WTC11 (cell line): ENCODE data around the gene DEFB132. TPM values are rescaled to one million over a fixed set of nuclear protein-coding genes. Genes with fewer than 3 reads are reported as not detected.
A peak's percentile ranks its signal among the peaks of the same experiment; 100 is the strongest.

ENCODE experiments used
- ATAC-seq: fragments of 200-7000 bp; cut with Tn5 transposase; 2 replicates; pipeline ENCODE4 v1.10.0; 2021; ENCODE audit warnings: mild to moderate bottlenecking, moderate library complexity
- CTCF ChIA-PET: fragments of 300-600 bp; sonication (Branson Sonifier 250); formaldehyde crosslinking; loops from one replicate; lab custom pipeline; 2021; ENCODE audit warnings: antibody characterized with exemption; lab: Charles Lee
- POLR2A ChIA-PET: fragments of 350-600 bp; sonication (Branson Sonifier 250); formaldehyde crosslinking; loops from one replicate; lab custom pipeline; 2021; ENCODE audit warnings: antibody characterized with exemption; lab: Charles Lee
- DNase-seq: peaks from one replicate; pipeline ENCODE4 v3.0.0; 2021; ENCODE audit warnings: low spot score
- H3K27ac Mint-ChIP-seq: 2 replicates; pipeline ENCODE4 v1.8.0; 2021; ENCODE audit warnings: mixed read lengths
- H3K27me3 Mint-ChIP-seq: 2 replicates; pipeline ENCODE4 v1.8.0; 2021; ENCODE audit warnings: low read depth, mild to moderate bottlenecking, moderate library complexity, mixed read lengths
- H3K36me3 Mint-ChIP-seq: 2 replicates; pipeline ENCODE4 v1.8.0; 2021; ENCODE audit warnings: mixed read lengths
- H3K4me1 Mint-ChIP-seq: 2 replicates; pipeline ENCODE4 v1.8.0; 2022; ENCODE audit warnings: mixed read lengths
- H3K4me3 Mint-ChIP-seq: 2 replicates; pipeline ENCODE4 v1.8.0; 2021; ENCODE audit warnings: mild to moderate bottlenecking, moderate library complexity, mixed read lengths
- H3K9me3 Mint-ChIP-seq: 2 replicates; pipeline ENCODE4 v1.8.0; 2021; ENCODE audit warnings: mixed read lengths
- CREM ChIP-seq: sonication (generic); formaldehyde crosslinking; IDR thresholded peaks from 2 replicates; pipeline ENCODE4 v1.8.1; 2022; ENCODE audit warnings: mild to moderate bottlenecking, missing genetic modification reagents, moderate library complexity
- ETV6 ChIP-seq: sonication (generic); formaldehyde crosslinking; IDR thresholded peaks from 2 replicates; pipeline ENCODE4 v1.8.1; 2022; ENCODE audit warnings: mild to moderate bottlenecking, missing genetic modification reagents
- FOXP1 ChIP-seq: sonication (generic); formaldehyde crosslinking; IDR thresholded peaks from 2 replicates; pipeline ENCODE4 v1.8.0; 2022; ENCODE audit warnings: missing genetic modification reagents, mild to moderate bottlenecking, moderate library complexity, borderline replicate concordance
- GABPB1 ChIP-seq: sonication (generic); formaldehyde crosslinking; IDR thresholded peaks from 2 replicates; pipeline ENCODE4 v1.8.1; 2023; ENCODE audit warnings: mild to moderate bottlenecking, missing genetic modification reagents
- GRHL2 ChIP-seq: fragments of 250-450 bp; sonication (Bioruptor Pico); IDR thresholded peaks from 2 replicates; pipeline ENCODE4 v1.8.0; 2022; ENCODE audit warnings: mild to moderate bottlenecking, moderate library complexity; ENCODE audit not compliant: insufficient replicate concordance, severe bottlenecking
- IRF2 ChIP-seq: sonication (generic); formaldehyde crosslinking; IDR thresholded peaks from 2 replicates; pipeline ENCODE4 v1.8.0; 2022; ENCODE audit warnings: low read depth, missing genetic modification reagents, borderline replicate concordance
- MYBL2 ChIP-seq: sonication (generic); formaldehyde crosslinking; IDR thresholded peaks from 2 replicates; pipeline ENCODE4 v1.8.1; 2023; ENCODE audit warnings: mild to moderate bottlenecking, moderate library complexity, missing genetic modification reagents
- NR2C2 ChIP-seq: sonication (generic); formaldehyde crosslinking; IDR thresholded peaks from 2 replicates; pipeline ENCODE4 v1.8.0; 2022; ENCODE audit warnings: mild to moderate bottlenecking, missing genetic modification reagents
- PRRX2 ChIP-seq: fragments of 250-450 bp; sonication (Bioruptor Pico); IDR thresholded peaks from 2 replicates; pipeline ENCODE4 v1.8.0; 2021; ENCODE audit warnings: mild to moderate bottlenecking
- SMAD3 ChIP-seq: sonication (generic); formaldehyde crosslinking; IDR thresholded peaks from 2 replicates; pipeline ENCODE4 v1.8.0; 2022; ENCODE audit warnings: missing genetic modification reagents, mild to moderate bottlenecking, borderline replicate concordance
- SOX15 ChIP-seq: fragments of 250-450 bp; sonication (Bioruptor Pico); IDR thresholded peaks from 2 replicates; pipeline ENCODE4 v1.9.0; 2021; ENCODE audit warnings: mild to moderate bottlenecking
- SP1 ChIP-seq: sonication (generic); formaldehyde crosslinking; conservative IDR thresholded peaks from 2 replicates; pipeline ENCODE4 v1.8.1; 2022; ENCODE audit warnings: missing genetic modification reagents
- TCF7 ChIP-seq: sonication (generic); formaldehyde crosslinking; IDR thresholded peaks from 2 replicates; pipeline ENCODE4 v1.8.0; 2022; ENCODE audit warnings: mild to moderate bottlenecking, low read depth, missing genetic modification reagents, moderate library complexity
- total RNA-seq: library from RNA; stranded (reverse); gene quantifications from 3 replicates; pipeline ENCODE4 v1.2.3, GENCODE V29; 2021
- TF ChIP-seq, protein P1 (sequence below): sonication (generic); formaldehyde crosslinking; IDR thresholded peaks from 2 replicates; pipeline ENCODE4 v1.8.1; 2023; ENCODE audit warnings: mild to moderate bottlenecking, missing genetic modification reagents
- TF ChIP-seq, protein P2 (sequence below): fragments of 250-450 bp; sonication (Bioruptor Pico); IDR thresholded peaks from 2 replicates; pipeline ENCODE4 v1.9.0; 2021; ENCODE audit warnings: mild to moderate bottlenecking
- TF ChIP-seq, protein P3 (sequence below): sonication (generic); formaldehyde crosslinking; IDR thresholded peaks from 2 replicates; pipeline ENCODE4 v1.8.1; 2022; ENCODE audit warnings: low read depth, mild to moderate bottlenecking, moderate library complexity, missing genetic modification reagents, borderline replicate concordance
- TF ChIP-seq, protein P4 (sequence below): fragments of 250-450 bp; sonication (Bioruptor Pico); conservative IDR thresholded peaks from 2 replicates; pipeline ENCODE4 v1.9.0; 2021; ENCODE audit warnings: mild to moderate bottlenecking
- TF ChIP-seq, protein P5 (sequence below): sonication (generic); formaldehyde crosslinking; IDR thresholded peaks from 2 replicates; pipeline ENCODE4 v1.8.1; 2022; ENCODE audit warnings: mild to moderate bottlenecking, missing genetic modification reagents, moderate library complexity, borderline replicate concordance

DEFB132 gene
- total RNA-seq, 1 experiment from 2014 or later = not detected

DNA sequence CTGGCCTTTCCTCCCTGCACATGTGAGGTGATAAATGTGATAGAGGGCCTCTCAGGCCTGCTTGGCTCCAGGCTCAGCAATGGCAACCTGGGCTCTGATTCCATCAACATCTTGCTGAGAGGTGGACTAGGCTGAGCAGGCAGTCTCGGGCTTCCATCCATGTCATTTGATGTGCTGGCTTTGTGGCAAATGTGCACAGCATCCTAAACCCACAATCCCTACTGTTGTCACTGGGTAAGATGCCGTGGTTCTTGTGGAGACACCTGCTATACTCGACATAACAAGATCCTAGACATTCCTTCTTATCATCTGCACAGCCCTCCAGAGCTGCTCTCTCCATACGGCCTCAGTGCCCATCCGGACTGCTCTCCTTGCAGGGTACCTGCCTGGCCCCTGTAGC is 37.1 kb downstream of the DEFB132 start:
- H3K4me3 Mint-ChIP-seq = no peak overlapping the region
- H3K27ac Mint-ChIP-seq = no peak overlapping the region
- DNase-seq (no peak), ATAC-seq (no peak)
- no peak for TF ChIP-seq PRRX2 (CRISPR knock-in tag)
- no peak for TF ChIP-seq SP1
- no peak for TF ChIP-seq FOXP1 (CRISPR knock-in tag)
- H3K27me3 Mint-ChIP-seq = peaks cover 37% of the 10 kb centered on the region
- peaks cover 20% of the 10 kb centered on the region for H3K4me1 Mint-ChIP-seq
- H3K36me3 Mint-ChIP-seq = peaks cover 13% of the 10 kb centered on the region
- H3K9me3 Mint-ChIP-seq = peaks cover 5% of the 10 kb centered on the region; the same call in 1 of the 2 replicates
- ChIA-PET CTCF (interaction anchor here (1.7 kb wide), 1 partner anchor 36 kb away, joined by 8 read pairs; no protein-coding TSS in a partner anchor), POLR2A (no interaction called here)

DNA sequence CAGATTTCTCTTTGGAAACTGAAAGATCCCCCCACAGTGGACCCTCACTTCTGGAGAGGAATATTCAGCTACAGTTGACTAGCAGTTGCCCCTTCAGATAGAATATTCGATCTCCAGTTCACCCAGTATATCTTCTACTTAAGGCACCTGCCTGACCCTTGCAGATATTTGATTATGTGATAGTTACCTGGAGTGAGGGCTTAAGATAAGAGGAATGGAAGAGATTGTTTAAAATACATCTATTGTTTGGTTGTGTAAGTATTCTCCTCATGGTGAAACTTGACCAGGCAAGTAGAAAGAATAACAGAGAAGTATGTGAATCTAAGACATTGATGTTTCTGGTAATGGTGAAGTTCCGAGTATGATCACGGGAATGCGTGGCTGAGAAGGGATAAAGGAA is 38.3 kb downstream of the DEFB132 start:
- peak overlapping the region; percentile 8; the same call in 1 of the 2 replicates for H3K27ac Mint-ChIP-seq
- CTCF ChIA-PET = no interaction called here

More for the DNA sequence above, 38.3 kb downstream of the DEFB132 start:
- Mint-ChIP-seq H3K27me3 (peaks cover 37% of the 10 kb centered on the region), H3K4me3 (peak overlapping the region; percentile 89; the same call in 1 of the 2 replicates), H3K9me3 (peaks cover 5% of the 10 kb centered on the region; the same call in 1 of the 2 replicates), H3K4me1 (peaks cover 27% of the 10 kb centered on the region), H3K36me3 (peaks cover 13% of the 10 kb centered on the region)
- no peak for TF ChIP-seq ETV6 (CRISPR knock-in tag)
- TF ChIP-seq, protein P1, sequence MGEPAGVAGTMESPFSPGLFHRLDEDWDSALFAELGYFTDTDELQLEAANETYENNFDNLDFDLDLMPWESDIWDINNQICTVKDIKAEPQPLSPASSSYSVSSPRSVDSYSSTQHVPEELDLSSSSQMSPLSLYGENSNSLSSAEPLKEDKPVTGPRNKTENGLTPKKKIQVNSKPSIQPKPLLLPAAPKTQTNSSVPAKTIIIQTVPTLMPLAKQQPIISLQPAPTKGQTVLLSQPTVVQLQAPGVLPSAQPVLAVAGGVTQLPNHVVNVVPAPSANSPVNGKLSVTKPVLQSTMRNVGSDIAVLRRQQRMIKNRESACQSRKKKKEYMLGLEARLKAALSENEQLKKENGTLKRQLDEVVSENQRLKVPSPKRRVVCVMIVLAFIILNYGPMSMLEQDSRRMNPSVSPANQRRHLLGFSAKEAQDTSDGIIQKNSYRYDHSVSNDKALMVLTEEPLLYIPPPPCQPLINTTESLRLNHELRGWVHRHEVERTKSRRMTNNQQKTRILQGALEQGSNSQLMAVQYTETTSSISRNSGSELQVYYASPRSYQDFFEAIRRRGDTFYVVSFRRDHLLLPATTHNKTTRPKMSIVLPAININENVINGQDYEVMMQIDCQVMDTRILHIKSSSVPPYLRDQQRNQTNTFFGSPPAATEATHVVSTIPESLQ (CRISPR knock-in tag) = no peak
- TF ChIP-seq SMAD3 (CRISPR knock-in tag) = no peak
- TF ChIP-seq MYBL2 (CRISPR knock-in tag) = no peak
- no peak for TF ChIP-seq TCF7 (CRISPR knock-in tag)
- TF ChIP-seq IRF2 = no peak
- TF ChIP-seq GRHL2 (CRISPR knock-in tag) = no peak
- no peak for TF ChIP-seq GABPB1
- TF ChIP-seq, protein P2, sequence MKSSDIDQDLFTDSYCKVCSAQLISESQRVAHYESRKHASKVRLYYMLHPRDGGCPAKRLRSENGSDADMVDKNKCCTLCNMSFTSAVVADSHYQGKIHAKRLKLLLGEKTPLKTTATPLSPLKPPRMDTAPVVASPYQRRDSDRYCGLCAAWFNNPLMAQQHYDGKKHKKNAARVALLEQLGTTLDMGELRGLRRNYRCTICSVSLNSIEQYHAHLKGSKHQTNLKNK (CRISPR knock-in tag) = no peak
- TF ChIP-seq, protein P3, sequence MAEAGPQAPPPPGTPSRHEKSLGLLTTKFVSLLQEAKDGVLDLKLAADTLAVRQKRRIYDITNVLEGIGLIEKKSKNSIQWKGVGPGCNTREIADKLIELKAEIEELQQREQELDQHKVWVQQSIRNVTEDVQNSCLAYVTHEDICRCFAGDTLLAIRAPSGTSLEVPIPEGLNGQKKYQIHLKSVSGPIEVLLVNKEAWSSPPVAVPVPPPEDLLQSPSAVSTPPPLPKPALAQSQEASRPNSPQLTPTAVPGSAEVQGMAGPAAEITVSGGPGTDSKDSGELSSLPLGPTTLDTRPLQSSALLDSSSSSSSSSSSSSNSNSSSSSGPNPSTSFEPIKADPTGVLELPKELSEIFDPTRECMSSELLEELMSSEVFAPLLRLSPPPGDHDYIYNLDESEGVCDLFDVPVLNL = no peak
- TF ChIP-seq CREM (CRISPR knock-in tag) = no peak
- no peak for TF ChIP-seq NR2C2 (CRISPR knock-in tag)
- TF ChIP-seq, protein P4, sequence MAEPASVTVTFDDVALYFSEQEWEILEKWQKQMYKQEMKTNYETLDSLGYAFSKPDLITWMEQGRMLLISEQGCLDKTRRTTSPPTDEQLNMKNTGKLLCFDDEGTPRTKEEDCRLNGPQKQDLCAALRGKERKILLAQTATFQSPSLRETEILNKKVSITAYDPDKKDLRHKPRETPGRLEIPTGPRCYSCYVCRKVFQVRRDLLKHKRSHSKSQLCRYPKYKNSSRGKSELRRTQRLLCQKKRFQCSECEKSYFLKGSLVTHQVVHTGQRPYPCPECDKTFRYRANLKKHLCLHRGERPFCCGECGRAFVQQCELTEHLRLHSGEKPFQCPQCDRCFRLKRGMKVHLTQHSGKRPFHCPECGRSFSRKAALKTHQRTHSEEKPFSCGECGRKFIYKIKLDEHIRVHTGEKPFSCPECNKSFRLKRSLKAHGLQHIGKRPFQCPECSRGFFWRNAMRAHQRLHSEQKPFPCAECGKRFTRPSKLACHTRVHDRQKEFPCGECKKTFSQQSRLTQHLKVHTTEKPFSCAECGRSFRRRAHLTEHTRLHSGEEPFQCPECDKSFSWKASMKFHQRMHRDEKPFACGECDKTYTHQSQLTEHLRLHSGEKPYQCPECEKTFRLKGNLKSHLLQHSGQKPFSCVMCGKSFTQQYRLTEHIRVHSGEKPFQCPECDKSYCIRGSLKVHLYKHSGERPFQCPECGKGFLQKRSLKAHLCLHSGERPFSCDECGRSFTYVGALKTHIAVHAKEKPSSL = no peak
- no peak for TF ChIP-seq SOX15 (CRISPR knock-in tag)
- TF ChIP-seq, protein P5, sequence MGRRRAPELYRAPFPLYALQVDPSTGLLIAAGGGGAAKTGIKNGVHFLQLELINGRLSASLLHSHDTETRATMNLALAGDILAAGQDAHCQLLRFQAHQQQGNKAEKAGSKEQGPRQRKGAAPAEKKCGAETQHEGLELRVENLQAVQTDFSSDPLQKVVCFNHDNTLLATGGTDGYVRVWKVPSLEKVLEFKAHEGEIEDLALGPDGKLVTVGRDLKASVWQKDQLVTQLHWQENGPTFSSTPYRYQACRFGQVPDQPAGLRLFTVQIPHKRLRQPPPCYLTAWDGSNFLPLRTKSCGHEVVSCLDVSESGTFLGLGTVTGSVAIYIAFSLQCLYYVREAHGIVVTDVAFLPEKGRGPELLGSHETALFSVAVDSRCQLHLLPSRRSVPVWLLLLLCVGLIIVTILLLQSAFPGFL (CRISPR knock-in tag) = no peak
- DNase-seq = no peak
- ATAC-seq = no peak
- POLR2A ChIA-PET = interaction anchor here (1.2 to 6.3 kb wide), 2 partner anchors 17 to 29 kb away, joined by 3 to 110 read pairs; partner anchors contain the start of gene SOX12
